ENCODE measurements around the gene PITPNB.

Gene PITPNB

DNA sequence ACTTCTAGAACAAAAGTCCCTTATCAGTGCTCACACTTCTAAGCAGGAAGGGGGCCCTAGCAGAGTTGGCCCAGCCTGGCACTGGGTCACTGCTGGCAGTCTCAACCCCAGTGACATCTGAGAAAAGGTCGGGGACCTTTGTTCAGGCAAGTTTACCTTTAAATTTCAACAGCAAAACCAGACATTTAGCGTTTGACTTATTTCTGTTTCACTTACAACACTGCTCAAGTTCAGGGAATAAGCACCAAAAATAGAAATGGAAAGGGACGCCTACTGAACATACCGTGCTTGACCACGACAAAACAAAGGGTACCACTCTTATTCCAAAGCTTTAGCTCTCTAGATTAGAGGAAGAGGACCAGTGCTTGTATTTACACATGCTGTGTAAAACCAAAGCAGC, 26.2 kb downstream of the PITPNB start:
- no peak overlapping the region for H3K27ac ChIP-seq (ENCODE audit: low read length)
- H3K9me3 ChIP-seq (ENCODE audit: insufficient read depth, low read depth, low read length), result no peaks in the 10 kb centered on the region; the same call in 1 of the 2 replicates
- no peak overlapping the region for H3K9ac ChIP-seq (ENCODE audit: low read depth, low read length)
- H3K27me3 ChIP-seq (ENCODE audit: insufficient read depth, low read length), result no peaks in the 10 kb centered on the region
- no peak overlapping the region for H3K4me3 ChIP-seq (ENCODE audit: low read length)
- H3K4me1 ChIP-seq (ENCODE audit: insufficient read depth, low read length), result 0 out of 2 replicates have a peak, but pooled peaks cover under 1% of the 10 kb centered on the region
- peaks cover 92% of the 10 kb centered on the region for H3K36me3 ChIP-seq (ENCODE audit: insufficient read depth, low read depth, low read length)

DNA sequence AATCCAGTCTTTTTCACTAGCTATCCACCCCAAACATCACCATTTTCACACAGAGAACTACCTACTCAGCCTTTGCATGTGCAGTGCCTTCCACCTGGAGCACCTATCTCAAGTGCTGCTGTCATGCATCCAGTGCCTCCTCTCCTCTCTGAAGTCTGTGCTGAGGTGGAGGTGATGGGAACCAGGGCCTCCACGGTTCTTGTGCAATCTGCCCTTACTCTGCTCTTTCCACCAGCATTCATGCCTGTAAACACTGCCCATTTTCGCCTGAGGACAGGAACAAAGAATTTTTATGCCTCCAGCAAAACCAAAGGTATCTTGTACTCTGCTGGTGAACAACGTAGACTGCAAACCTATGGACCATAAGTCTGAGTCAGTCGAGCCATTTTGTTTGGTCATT, 27.0 kb downstream of the PITPNB start:
- Histone ChIP-seq H3K27me3 (ENCODE audit: insufficient read depth, low read length) (no peaks in the 10 kb centered on the region), H3K4me3 (ENCODE audit: low read length) (no peak overlapping the region), H3K4me1 (ENCODE audit: insufficient read depth, low read length) (peaks cover 5% of the 10 kb centered on the region; the same call in 1 of the 2 replicates), H3K9ac (ENCODE audit: low read depth, low read length) (no peak overlapping the region), H3K27ac (ENCODE audit: low read length) (no peak overlapping the region), H3K9me3 (ENCODE audit: insufficient read depth, low read depth, low read length) (no peaks in the 10 kb centered on the region; the same call in 1 of the 2 replicates), H3K36me3 (ENCODE audit: insufficient read depth, low read depth, low read length) (peaks cover 87% of the 10 kb centered on the region)

DNA sequence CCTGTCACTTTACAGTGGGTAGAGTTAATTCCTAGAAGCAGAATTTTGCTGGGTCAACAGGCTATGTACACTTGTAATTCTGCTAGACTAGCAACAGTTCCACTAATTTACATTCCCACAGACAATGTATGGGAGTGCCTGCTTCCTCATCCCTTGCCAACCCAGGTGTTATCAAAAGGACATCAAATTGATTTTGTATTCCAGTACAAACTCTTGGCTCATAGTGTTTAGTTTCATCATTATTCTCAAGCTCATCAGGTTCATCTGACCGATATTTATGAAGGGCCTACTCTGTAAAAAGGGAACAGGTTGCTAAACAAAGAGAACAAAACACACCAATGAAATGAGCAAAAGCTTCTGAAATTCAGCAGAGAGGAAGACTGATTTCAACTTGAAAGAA, 30.7 kb downstream of the PITPNB start:
- no peak overlapping the region for H3K4me3 ChIP-seq (ENCODE audit: low read length)
- peaks cover 24% of the 10 kb centered on the region for H3K4me1 ChIP-seq (ENCODE audit: insufficient read depth, low read length)
- no peak overlapping the region for H3K27ac ChIP-seq (ENCODE audit: low read length)
- no peak overlapping the region for H3K9ac ChIP-seq (ENCODE audit: low read depth, low read length)
- H3K9me3 ChIP-seq (ENCODE audit: insufficient read depth, low read depth, low read length), result no peaks in the 10 kb centered on the region; the same call in 1 of the 2 replicates
- H3K27me3 ChIP-seq (ENCODE audit: insufficient read depth, low read length), result no peaks in the 10 kb centered on the region
- peaks cover 72% of the 10 kb centered on the region for H3K36me3 ChIP-seq (ENCODE audit: insufficient read depth, low read depth, low read length)

DNA sequence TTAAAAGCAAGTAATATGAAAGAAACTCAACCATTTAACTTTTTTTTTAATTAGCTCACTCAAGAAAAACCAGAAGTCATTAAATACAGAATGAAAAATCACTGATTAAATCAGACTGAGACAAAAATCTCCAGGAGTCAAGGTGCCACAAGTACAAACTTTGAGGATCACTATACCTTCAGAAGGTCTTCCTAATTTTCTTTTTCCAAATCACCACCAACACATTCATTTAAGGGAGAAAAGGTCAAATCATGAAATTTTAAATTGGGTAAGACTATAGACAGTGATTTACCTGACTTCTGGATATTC, 32.3 kb downstream of the PITPNB start:
- H3K27ac ChIP-seq (ENCODE audit: low read length), result no peak overlapping the region
- H3K36me3 ChIP-seq (ENCODE audit: insufficient read depth, low read depth, low read length), result peaks cover 58% of the 10 kb centered on the region
- no peak overlapping the region for H3K9ac ChIP-seq (ENCODE audit: low read depth, low read length)
- peaks cover 24% of the 10 kb centered on the region for H3K4me1 ChIP-seq (ENCODE audit: insufficient read depth, low read length)
- H3K4me3 ChIP-seq (ENCODE audit: low read length), result no peak overlapping the region
- H3K27me3 ChIP-seq (ENCODE audit: insufficient read depth, low read length), result no peaks in the 10 kb centered on the region
- H3K9me3 ChIP-seq (ENCODE audit: insufficient read depth, low read depth, low read length), result no peaks in the 10 kb centered on the region; the same call in 1 of the 2 replicates

DNA sequence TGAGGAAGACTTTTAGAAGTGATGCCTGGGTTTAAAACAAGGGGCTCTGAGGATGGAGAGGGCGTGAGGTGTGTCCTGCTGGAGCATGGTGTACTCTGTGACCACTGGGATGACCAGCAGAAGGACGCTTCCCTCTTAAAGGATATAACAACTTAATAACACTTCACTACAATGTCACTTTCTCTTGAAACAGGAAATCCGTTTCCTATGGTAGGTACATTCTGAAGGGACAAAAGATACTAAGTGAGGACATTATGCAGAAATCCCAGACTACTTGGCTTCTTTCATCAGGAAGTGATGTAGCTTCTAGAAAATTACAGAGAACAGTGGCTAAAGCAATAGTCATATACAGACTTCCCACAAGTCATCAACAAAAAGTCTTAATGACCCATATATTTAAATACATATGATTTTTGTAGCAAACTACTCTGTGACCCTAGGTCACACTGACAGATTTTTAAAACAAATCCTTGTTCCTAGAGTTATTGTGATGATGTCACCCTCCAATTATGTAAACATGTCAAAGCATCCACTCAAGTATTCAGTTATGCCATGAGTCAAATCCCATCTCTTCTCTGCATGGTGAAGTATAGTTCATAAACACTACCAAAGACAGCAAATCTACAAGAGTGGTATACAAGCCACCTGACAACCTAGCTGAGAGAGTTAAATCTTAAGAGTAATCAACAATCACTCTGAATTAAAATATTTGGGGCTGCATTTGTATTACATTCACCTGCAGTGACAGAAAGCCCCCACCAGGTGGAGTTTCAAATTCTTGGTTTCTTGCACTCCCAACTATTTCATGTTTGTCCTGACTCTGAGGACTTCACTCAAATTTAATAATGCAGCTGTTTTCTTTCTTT, 32.8 kb downstream of the PITPNB start:
- no peaks in the 10 kb centered on the region for H3K9me3 ChIP-seq (ENCODE audit: insufficient read depth, low read depth, low read length)
- no peak overlapping the region for H3K4me3 ChIP-seq (ENCODE audit: low read length)
- H3K27me3 ChIP-seq (ENCODE audit: insufficient read depth, low read length), result no peaks in the 10 kb centered on the region
- peaks cover 52% of the 10 kb centered on the region for H3K36me3 ChIP-seq (ENCODE audit: insufficient read depth, low read depth, low read length)
- H3K9ac ChIP-seq (ENCODE audit: low read depth, low read length), result no peak overlapping the region
- H3K4me1 ChIP-seq (ENCODE audit: insufficient read depth, low read length), result peaks cover 24% of the 10 kb centered on the region
- no peak overlapping the region for H3K27ac ChIP-seq (ENCODE audit: low read length)

DNA sequence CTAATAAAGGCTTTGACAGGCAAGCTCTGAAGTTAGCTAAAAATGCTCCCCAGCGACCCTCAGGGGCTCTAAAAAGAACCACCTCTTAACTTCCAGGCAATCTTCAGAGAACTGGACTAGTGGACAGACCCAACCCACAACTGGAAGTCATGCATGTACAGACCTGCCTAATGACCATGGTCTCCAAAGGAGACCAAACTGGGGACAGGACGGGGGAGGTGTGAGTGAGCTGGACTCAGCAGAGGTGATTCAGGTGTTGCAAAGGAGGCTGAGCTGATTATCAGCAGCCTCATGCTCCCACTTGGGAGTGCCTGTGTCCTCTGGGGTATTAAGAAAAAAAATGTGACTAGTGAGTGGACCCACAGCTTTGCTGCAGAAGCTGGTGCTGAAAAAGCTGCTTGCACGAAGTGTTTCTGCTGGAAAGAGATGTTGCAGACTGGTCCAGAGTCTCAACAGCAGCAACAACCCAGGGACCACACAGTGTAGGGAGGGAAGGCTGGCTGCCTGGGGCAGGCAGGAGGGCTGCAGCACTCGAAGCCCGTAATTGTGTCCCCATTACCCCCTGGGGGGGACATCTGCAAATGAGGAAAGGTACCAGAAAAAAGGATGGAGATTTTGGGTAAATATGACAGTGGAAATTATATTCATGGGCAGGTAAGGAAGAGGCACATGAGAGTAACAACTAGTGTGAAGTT, 35.3 kb downstream of the PITPNB start:
- no peaks in the 10 kb centered on the region for H3K27me3 ChIP-seq (ENCODE audit: insufficient read depth, low read length)
- H3K36me3 ChIP-seq (ENCODE audit: insufficient read depth, low read depth, low read length), result peaks cover 31% of the 10 kb centered on the region
- H3K27ac ChIP-seq (ENCODE audit: low read length), result peak overlapping the region; percentile 27
- peaks cover 29% of the 10 kb centered on the region for H3K4me1 ChIP-seq (ENCODE audit: insufficient read depth, low read length)
- no peaks in the 10 kb centered on the region for H3K9me3 ChIP-seq (ENCODE audit: insufficient read depth, low read depth, low read length)
- no peak overlapping the region for H3K9ac ChIP-seq (ENCODE audit: low read depth, low read length)
- H3K4me3 ChIP-seq (ENCODE audit: low read length), result no peak overlapping the region

DNA sequence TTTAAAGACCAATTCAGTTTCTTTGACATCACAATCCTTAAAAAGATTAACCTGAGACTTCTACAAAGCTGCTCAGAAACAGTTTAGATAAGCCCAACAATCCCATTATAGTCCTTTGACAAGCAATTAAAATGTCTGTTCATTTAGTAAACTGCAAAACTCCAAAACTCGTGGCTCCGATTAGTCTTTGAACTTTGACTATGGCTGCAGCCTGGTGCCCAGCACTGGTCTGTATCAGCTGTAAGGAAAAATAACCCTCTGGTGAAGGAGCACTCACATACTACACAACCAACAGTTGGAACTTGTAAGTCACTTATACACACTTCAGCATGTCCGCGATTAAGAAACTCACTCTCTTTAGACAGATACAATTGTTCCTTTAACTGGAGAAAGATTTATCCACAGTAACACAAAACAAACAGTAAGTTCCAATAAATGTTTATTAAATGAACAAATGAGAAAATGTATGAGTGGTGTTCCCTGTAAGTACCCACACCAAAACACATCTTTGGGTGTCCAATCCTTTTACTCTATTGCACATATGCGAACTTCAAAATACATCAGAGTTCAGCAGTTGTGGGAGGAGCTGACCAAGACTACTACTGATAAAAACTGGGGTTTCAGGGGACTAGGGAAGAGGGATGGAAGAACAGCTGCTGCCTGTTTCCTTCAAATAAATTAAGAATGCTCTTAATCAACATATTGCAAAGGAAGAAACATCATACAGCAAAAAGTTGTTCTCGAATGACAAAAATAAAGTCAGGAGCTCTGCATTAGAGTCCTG, 36.4 kb downstream of the PITPNB start:
- no peaks in the 10 kb centered on the region for H3K9me3 ChIP-seq (ENCODE audit: insufficient read depth, low read depth, low read length)
- no peaks in the 10 kb centered on the region for H3K27me3 ChIP-seq (ENCODE audit: insufficient read depth, low read length)
- no peak overlapping the region for H3K4me3 ChIP-seq (ENCODE audit: low read length)
- H3K36me3 ChIP-seq (ENCODE audit: insufficient read depth, low read depth, low read length), result peaks cover 20% of the 10 kb centered on the region
- peaks cover 33% of the 10 kb centered on the region for H3K4me1 ChIP-seq (ENCODE audit: insufficient read depth, low read length)
- no peak overlapping the region for H3K27ac ChIP-seq (ENCODE audit: low read length)
- H3K9ac ChIP-seq (ENCODE audit: low read depth, low read length), result no peak overlapping the region

DNA sequence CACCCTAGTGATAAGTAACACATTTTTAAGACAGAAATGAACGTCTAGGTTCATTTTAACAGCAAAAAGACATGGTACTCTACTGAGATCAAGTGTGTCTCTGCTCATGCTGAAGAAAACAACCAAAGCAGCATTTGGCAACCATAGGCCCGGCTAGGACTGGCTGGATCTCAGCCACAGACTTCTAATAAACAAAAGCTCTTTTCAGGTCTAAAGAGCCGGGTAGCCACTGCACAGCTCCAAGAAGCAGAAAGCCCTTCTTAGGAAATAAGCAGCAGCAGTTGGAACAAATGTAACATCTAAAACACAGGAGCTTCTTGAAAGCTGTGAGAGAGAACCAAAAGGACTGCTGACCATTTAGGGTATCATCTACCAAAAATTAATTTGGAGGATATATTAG, 37.6 kb downstream of the PITPNB start:
- H3K27me3 ChIP-seq (ENCODE audit: insufficient read depth, low read length), result no peaks in the 10 kb centered on the region
- no peaks in the 10 kb centered on the region for H3K9me3 ChIP-seq (ENCODE audit: insufficient read depth, low read depth, low read length)
- H3K27ac ChIP-seq (ENCODE audit: low read length), result no peak overlapping the region
- no peak overlapping the region for H3K4me3 ChIP-seq (ENCODE audit: low read length)
- peaks cover 28% of the 10 kb centered on the region; the same call in 1 of the 2 replicates for H3K4me1 ChIP-seq (ENCODE audit: insufficient read depth, low read length)
- H3K9ac ChIP-seq (ENCODE audit: low read depth, low read length), result no peak overlapping the region
- H3K36me3 ChIP-seq (ENCODE audit: insufficient read depth, low read depth, low read length), result peaks cover 25% of the 10 kb centered on the region

DNA sequence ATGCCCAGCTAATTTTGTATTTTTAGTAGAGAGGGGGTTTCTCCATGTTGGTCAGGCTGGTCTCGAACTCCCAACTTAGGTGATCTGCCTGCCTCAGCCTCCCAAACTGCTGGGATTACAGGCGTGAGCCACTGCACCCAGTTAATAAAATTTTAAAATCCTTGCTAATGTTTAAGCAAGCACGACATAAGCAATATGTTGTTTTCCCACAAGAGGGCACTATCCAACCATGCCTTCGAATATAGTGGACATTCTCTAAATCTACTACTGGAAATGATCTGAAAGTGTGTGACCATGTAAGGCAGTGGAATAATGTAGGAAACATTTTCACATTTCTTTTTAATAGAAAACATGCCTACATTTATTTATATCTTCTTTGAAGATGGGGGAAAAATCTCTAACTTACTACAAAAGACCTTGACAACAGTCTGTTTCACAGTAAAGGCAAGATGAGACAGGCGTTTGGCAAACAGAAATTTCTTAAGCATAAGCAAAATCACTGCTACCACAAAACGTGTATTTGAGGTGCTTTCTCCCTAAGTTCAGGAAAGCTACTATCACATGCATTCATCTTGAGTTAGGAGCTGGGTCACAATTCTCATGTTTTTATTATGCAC, 38.2 kb downstream of the PITPNB start:
- Histone ChIP-seq H3K36me3 (ENCODE audit: insufficient read depth, low read depth, low read length) (peaks cover 20% of the 10 kb centered on the region), H3K9me3 (ENCODE audit: insufficient read depth, low read depth, low read length) (no peaks in the 10 kb centered on the region), H3K4me3 (ENCODE audit: low read length) (no peak overlapping the region), H3K4me1 (ENCODE audit: insufficient read depth, low read length) (peaks cover 25% of the 10 kb centered on the region; the same call in 1 of the 2 replicates), H3K27ac (ENCODE audit: low read length) (no peak overlapping the region), H3K27me3 (ENCODE audit: insufficient read depth, low read length) (no peaks in the 10 kb centered on the region), H3K9ac (ENCODE audit: low read depth, low read length) (no peak overlapping the region)

DNA sequence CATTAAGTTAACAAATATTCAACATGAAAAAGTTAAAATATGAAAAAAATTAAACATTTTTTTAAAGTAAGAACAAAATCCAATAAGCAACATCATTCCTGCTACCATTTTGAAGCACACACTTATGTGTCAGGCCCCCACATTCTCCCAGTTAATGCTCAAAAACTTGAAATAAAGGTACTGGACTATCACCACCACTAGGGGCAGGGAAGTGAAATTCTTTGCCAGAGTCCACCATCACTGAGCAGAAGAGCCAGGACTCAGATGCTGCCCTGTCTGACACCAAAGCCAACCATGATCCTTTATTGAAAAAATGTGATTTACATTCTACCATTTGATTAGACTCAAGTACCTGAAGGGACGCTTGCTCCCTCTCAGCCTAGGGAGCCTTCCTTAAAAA, 39.1 kb downstream of the PITPNB start:
- Histone ChIP-seq H3K9me3 (ENCODE audit: insufficient read depth, low read depth, low read length) (no peaks in the 10 kb centered on the region), H3K27me3 (ENCODE audit: insufficient read depth, low read length) (no peaks in the 10 kb centered on the region), H3K4me3 (ENCODE audit: low read length) (no peak overlapping the region), H3K27ac (ENCODE audit: low read length) (no peak overlapping the region), H3K4me1 (ENCODE audit: insufficient read depth, low read length) (peaks cover 25% of the 10 kb centered on the region; the same call in 1 of the 2 replicates), H3K36me3 (ENCODE audit: insufficient read depth, low read depth, low read length) (peaks cover 12% of the 10 kb centered on the region; the same call in 1 of the 2 replicates), H3K9ac (ENCODE audit: low read depth, low read length) (no peak overlapping the region)

DNA sequence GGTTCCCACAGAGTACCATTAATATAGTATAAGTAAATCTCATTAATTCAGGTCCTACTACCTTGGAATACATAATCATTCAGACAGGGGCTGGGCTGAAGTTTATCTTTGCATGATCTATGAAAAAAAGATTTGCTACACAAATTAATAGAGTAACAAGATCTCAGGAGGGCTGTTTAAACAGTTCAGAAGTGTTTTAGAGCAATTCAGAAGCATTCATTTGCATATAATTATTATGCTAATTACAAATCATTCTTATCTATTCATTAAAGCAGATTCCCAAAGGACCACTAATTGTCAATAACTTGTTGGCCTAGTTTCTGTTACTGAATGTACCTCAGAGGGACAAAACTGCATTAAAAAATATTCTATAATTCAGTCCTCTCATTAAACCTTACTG, 40.5 kb downstream of the PITPNB start:
- no peaks in the 10 kb centered on the region for H3K27me3 ChIP-seq (ENCODE audit: insufficient read depth, low read length)
- H3K4me3 ChIP-seq (ENCODE audit: low read length), result peak overlapping the region; percentile 28; the same call in 1 of the 2 replicates
- peaks cover 15% of the 10 kb centered on the region for H3K36me3 ChIP-seq (ENCODE audit: insufficient read depth, low read depth, low read length)
- no peaks in the 10 kb centered on the region for H3K9me3 ChIP-seq (ENCODE audit: insufficient read depth, low read depth, low read length)
- H3K9ac ChIP-seq (ENCODE audit: low read depth, low read length), result no peak overlapping the region
- peaks cover 13% of the 10 kb centered on the region; the same call in 1 of the 2 replicates for H3K4me1 ChIP-seq (ENCODE audit: insufficient read depth, low read length)
- H3K27ac ChIP-seq (ENCODE audit: low read length), result no peak overlapping the region

All from iPS-20b (cell line).